WTC11 (cell line): ENCODE results near the gene CFAP58. TPM values are rescaled to one million over a fixed set of nuclear protein-coding genes. Genes with fewer than 3 reads are reported as not detected.

Source experiments
- ATAC-seq: fragments of 200-7000 bp; cut with Tn5 transposase; 2 replicates; pipeline ENCODE4 v1.10.0; 2021; ENCODE audit warnings: mild to moderate bottlenecking, moderate library complexity
- CTCF ChIA-PET: fragments of 300-600 bp; sonication (Branson Sonifier 250); formaldehyde crosslinking; loops from one replicate; lab custom pipeline; 2021; ENCODE audit warnings: antibody characterized with exemption; lab: Charles Lee
- POLR2A ChIA-PET: fragments of 350-600 bp; sonication (Branson Sonifier 250); formaldehyde crosslinking; loops from one replicate; lab custom pipeline; 2021; ENCODE audit warnings: antibody characterized with exemption; lab: Charles Lee
- DNase-seq: peaks from one replicate; pipeline ENCODE4 v3.0.0; 2021; ENCODE audit warnings: low spot score
- H3K27ac Mint-ChIP-seq: 2 replicates; pipeline ENCODE4 v1.8.0; 2021; ENCODE audit warnings: mixed read lengths
- H3K27me3 Mint-ChIP-seq: 2 replicates; pipeline ENCODE4 v1.8.0; 2021; ENCODE audit warnings: low read depth, mild to moderate bottlenecking, moderate library complexity, mixed read lengths
- H3K36me3 Mint-ChIP-seq: 2 replicates; pipeline ENCODE4 v1.8.0; 2021; ENCODE audit warnings: mixed read lengths
- H3K4me1 Mint-ChIP-seq: 2 replicates; pipeline ENCODE4 v1.8.0; 2022; ENCODE audit warnings: mixed read lengths
- H3K4me3 Mint-ChIP-seq: 2 replicates; pipeline ENCODE4 v1.8.0; 2021; ENCODE audit warnings: mild to moderate bottlenecking, moderate library complexity, mixed read lengths
- H3K9me3 Mint-ChIP-seq: 2 replicates; pipeline ENCODE4 v1.8.0; 2021; ENCODE audit warnings: mixed read lengths
- ARID4B ChIP-seq: sonication (generic); formaldehyde crosslinking; IDR thresholded peaks from 2 replicates; pipeline ENCODE4 v1.8.0; 2023; ENCODE audit warnings: missing genetic modification reagents, mild to moderate bottlenecking, borderline replicate concordance
- FOXK1 ChIP-seq: sonication (generic); formaldehyde crosslinking; IDR thresholded peaks from 2 replicates; pipeline ENCODE4 v1.8.0; 2022; ENCODE audit warnings: mild to moderate bottlenecking, moderate library complexity, missing genetic modification reagents
- FOXP4 ChIP-seq: sonication (generic); formaldehyde crosslinking; IDR thresholded peaks from 2 replicates; pipeline ENCODE4 v1.8.0; 2022; ENCODE audit warnings: mild to moderate bottlenecking, missing genetic modification reagents
- IRF2 ChIP-seq: sonication (generic); formaldehyde crosslinking; IDR thresholded peaks from 2 replicates; pipeline ENCODE4 v1.8.0; 2022; ENCODE audit warnings: low read depth, missing genetic modification reagents, borderline replicate concordance
- NR1H2 ChIP-seq: sonication (generic); formaldehyde crosslinking; IDR thresholded peaks from 2 replicates; pipeline ENCODE4 v1.9.0; 2021; ENCODE audit warnings: mild to moderate bottlenecking, moderate library complexity, missing genetic modification reagents
- OVOL2 ChIP-seq: fragments of 250-450 bp; sonication (Bioruptor Pico); IDR thresholded peaks from 2 replicates; pipeline ENCODE4 v1.9.0; 2021; ENCODE audit warnings: mild to moderate bottlenecking, borderline replicate concordance
- PRDM15 ChIP-seq: sonication (generic); formaldehyde crosslinking; IDR thresholded peaks from 2 replicates; pipeline ENCODE4 v1.8.0; 2022; ENCODE audit warnings: missing genetic modification reagents
- PRRX2 ChIP-seq: fragments of 250-450 bp; sonication (Bioruptor Pico); IDR thresholded peaks from 2 replicates; pipeline ENCODE4 v1.8.0; 2021; ENCODE audit warnings: mild to moderate bottlenecking
- RORB ChIP-seq: fragments of 250-450 bp; sonication (Bioruptor Pico); IDR thresholded peaks from 2 replicates; pipeline ENCODE4 v1.9.0; 2021; ENCODE audit warnings: mild to moderate bottlenecking
- TEAD1 ChIP-seq: sonication (generic); formaldehyde crosslinking; IDR thresholded peaks from 2 replicates; pipeline ENCODE4 v1.8.0; 2022; ENCODE audit warnings: mild to moderate bottlenecking, missing genetic modification reagents
- TEAD4 ChIP-seq: sonication (generic); formaldehyde crosslinking; IDR thresholded peaks from 2 replicates; pipeline ENCODE4 v1.8.0; 2022; ENCODE audit warnings: mild to moderate bottlenecking, missing genetic modification reagents
- ZNF512 ChIP-seq: sonication (generic); formaldehyde crosslinking; IDR thresholded peaks from 2 replicates; pipeline ENCODE4 v1.8.1; 2022; ENCODE audit warnings: missing genetic modification reagents, borderline replicate concordance
- total RNA-seq: library from RNA; stranded (reverse); gene quantifications from 3 replicates; pipeline ENCODE4 v1.2.3, GENCODE V29; 2021
- TF ChIP-seq, protein P1 (sequence below): sonication (generic); formaldehyde crosslinking; IDR thresholded peaks from 2 replicates; pipeline ENCODE4 v1.8.0; 2022; ENCODE audit warnings: mild to moderate bottlenecking, missing genetic modification reagents

CFAP58 gene
- total RNA-seq, 1 experiment from 2014 or later: 1.0 TPM

GRCh38 chr10:104327745-104328645 is 25.6 kb upstream of the CFAP58 start (continued):
- no peak for TF ChIP-seq ARID4B (CRISPR knock-in tag)

- H3K27me3 Mint-ChIP-seq: no peaks in the 10 kb centered on the region
- no peaks in the 10 kb centered on the region for H3K9me3 Mint-ChIP-seq
- CTCF ChIA-PET: interaction anchor here (0.6 to 4.4 kb wide), 6 partner anchors 9 to 171 kb away, joined by 3 to 19 read pairs (median 7); partner anchors contain the start of genes CFAP58 and ITPRIP
- H3K36me3 Mint-ChIP-seq: peaks cover 5% of the 10 kb centered on the region; the same call in 1 of the 2 replicates
- DNase-seq (no peak), ATAC-seq (no peak)
- peaks cover 97% of the 10 kb centered on the region for H3K4me1 Mint-ChIP-seq
- no peak for TF ChIP-seq FOXP4
- no peak for TF ChIP-seq OVOL2
- no peak for TF ChIP-seq NR1H2 (CRISPR knock-in tag)
- no peak for TF ChIP-seq PRRX2 (CRISPR knock-in tag)
- no peak for TF ChIP-seq ZNF512 (CRISPR knock-in tag)
- no peak for TF ChIP-seq IRF2 (CRISPR knock-in tag)
- no peak for TF ChIP-seq PRDM15 (CRISPR knock-in tag)
- no peak for TF ChIP-seq ARID4B (CRISPR knock-in tag)
- TF ChIP-seq RORB (CRISPR knock-in tag): no peak
- TF ChIP-seq TEAD4 (CRISPR knock-in tag): no peak
- TF ChIP-seq TEAD1 (CRISPR knock-in tag): no peak
- no peak for TF ChIP-seq FOXK1 (CRISPR knock-in tag)
- TF ChIP-seq, protein P1, sequence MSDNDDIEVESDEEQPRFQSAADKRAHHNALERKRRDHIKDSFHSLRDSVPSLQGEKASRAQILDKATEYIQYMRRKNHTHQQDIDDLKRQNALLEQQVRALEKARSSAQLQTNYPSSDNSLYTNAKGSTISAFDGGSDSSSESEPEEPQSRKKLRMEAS (CRISPR knock-in tag): no peak
- peak overlapping the region; percentile 98 for H3K27ac Mint-ChIP-seq
- H3K4me3 Mint-ChIP-seq: peak overlapping the region; percentile 52
- POLR2A ChIA-PET: interaction anchor here (0.6 kb wide), 1 partner anchor 9 kb away, joined by 3 read pairs; the partner anchor contains the start of gene ITPRIP
Observed at GRCh38 chr10:104328646-104328895, 25.1 kb upstream of the CFAP58 start.
